ENCODE measurements around the gene CD99. TPM values are rescaled to one million over a fixed set of nuclear protein-coding genes. Genes with fewer than 3 reads are reported as not detected.
A peak's percentile ranks its signal among the peaks of the same experiment; 100 is the strongest.

The CD99 gene, protein sequence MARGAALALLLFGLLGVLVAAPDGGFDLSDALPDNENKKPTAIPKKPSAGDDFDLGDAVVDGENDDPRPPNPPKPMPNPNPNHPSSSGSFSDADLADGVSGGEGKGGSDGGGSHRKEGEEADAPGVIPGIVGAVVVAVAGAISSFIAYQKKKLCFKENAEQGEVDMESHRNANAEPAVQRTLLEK
- total RNA-seq (100 to 1,000 TPM; 118 to 217 TPM), polyA plus RNA-seq (100 to 1,000 TPM; 161 to 266 TPM)
- long read RNA-seq, donor 1, transcript CD99-205 (10 exons, 1,291 nt): major isoform, 79 of 98 reads
- long read RNA-seq, donor 1, transcript CD99-204 (9 exons, 892 nt): minor isoform, 9 of 98 reads
- long read RNA-seq, donor 1, transcript CD99-212 (10 exons, 1,089 nt): minor isoform, 6 of 98 reads
- long read RNA-seq, donor 1, partial matches to known transcripts: 0 of 98 reads
- long read RNA-seq, donor 1, other reads (novel, unspliced or antisense): 0 of 98 reads
- long read RNA-seq, donor 2, transcript CD99-212 (10 exons, 1,089 nt): minor isoform, 6 of 96 reads
- long read RNA-seq, donor 2, transcript CD99-205 (10 exons, 1,291 nt): major isoform, 37 of 96 reads
- long read RNA-seq, donor 2, partial matches to known transcripts: 49 of 96 reads
- long read RNA-seq, donor 2, other reads (novel, unspliced or antisense): 0 of 96 reads
- long read RNA-seq, donor 3, transcript CD99-205 (10 exons, 1,291 nt): major isoform, 58 of 122 reads
- long read RNA-seq, donor 3, partial matches to known transcripts: 55 of 122 reads
- long read RNA-seq, donor 3, other reads (novel, unspliced or antisense): 0 of 122 reads
- long read RNA-seq, donor 4, transcript CD99-212 (10 exons, 1,089 nt): minor isoform, 6 of 77 reads
- long read RNA-seq, donor 4, transcript CD99-215 (3 exons, 583 nt): minor isoform, 5 of 77 reads
- long read RNA-seq, donor 4, transcript CD99-205 (10 exons, 1,291 nt): major isoform, 50 of 77 reads
- long read RNA-seq, donor 4, partial matches to known transcripts: 10 of 77 reads
- long read RNA-seq, donor 4, other reads (novel, unspliced or antisense): 0 of 77 reads
- long read RNA-seq, donor 5, transcript CD99-205 (10 exons, 1,291 nt): major isoform, 86 of 129 reads
- long read RNA-seq, donor 5, transcript CD99-212 (10 exons, 1,089 nt): minor isoform, 23 of 129 reads
- long read RNA-seq, donor 5, partial matches to known transcripts: 13 of 129 reads
- long read RNA-seq, donor 5, other reads (novel, unspliced or antisense): 0 of 129 reads

DNA sequence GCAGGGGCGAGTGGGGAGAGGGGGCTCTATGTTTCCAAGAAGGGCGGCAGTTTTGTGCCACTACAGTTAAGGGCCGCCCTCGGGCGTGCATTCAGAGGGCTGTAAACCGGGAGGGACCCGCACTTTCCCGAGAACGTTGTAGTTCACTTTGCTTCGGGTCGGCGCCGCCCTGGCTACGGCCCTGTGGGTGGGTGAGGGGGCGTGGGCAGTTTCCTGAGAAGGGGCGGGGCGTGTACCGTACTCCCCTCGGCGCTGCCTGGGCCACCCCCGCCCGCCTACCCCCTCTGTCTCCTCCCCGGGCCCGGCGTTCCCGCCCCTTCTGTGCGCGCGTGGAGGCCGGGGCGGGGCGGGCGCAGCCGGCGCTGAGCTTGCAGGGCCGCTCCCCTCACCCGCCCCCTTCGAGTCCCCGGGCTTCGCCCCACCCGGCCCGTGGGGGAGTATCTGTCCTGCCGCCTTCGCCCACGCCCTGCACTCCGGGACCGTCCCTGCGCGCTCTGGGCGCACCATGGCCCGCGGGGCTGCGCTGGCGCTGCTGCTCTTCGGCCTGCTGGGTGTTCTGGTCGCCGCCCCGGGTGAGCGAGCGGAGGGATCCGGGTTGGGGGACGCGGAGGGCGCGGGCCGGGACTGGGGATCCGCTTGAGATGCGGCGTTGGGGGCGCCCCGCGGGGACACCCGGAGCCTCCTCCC, at the start of gene CD99:
TSS of gene CD99 (plus strand) at position 440 of the 687 bp plus-strand sequence. CDS start at position 506, 66 bp downstream.
- WGBS, 2 donors: 0% methylated on average over 59 to 73 of the region's 73 CpGs

DNA sequence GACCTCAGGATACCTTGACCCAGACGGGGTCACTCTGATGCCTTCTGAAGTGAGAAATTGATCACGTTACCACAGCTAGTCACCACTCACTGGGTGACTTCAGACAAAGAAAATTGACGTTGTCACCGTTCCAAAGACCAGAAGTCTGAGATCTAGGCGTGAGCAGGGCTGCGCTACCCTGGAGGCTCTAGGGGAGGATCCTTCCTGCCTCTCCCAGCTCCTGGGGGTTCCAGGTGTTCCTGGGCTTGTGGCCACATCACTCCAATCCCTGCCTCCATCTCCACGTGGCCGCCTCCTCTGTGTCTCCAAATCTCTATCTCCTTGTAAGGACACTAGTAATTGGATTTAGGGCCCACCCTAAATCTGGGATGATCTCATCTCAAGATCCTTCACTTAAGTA, 48.9 kb upstream of the CD99 start:
- H3K4me3 ChIP-seq: no peak overlapping the region
- no peaks in the 10 kb centered on the region for H3K4me1 ChIP-seq (ENCODE audit: control insufficient read depth in 5 of 5, insufficient read depth in 5 of 5, low read length in 5 of 5)
- peaks cover 0 to 12% (median 0%) of the 10 kb centered on the region in 3 donors for H3K27me3 ChIP-seq (ENCODE audit: control insufficient read depth in 3 of 3, insufficient read depth in 3 of 3, low read length in 2 of 3)
- DNase-seq (no peak), ATAC-seq (ENCODE audit: insufficient read depth, low FRiP score) (no peak)
- 95 to 96% methylated on average over 8 of the region's 8 CpGs for WGBS, 2 donors
- H3K9me3 ChIP-seq (ENCODE audit: control insufficient read depth in 4 of 4, insufficient read depth in 3 of 4, low read length in 3 of 4): no peaks in the 10 kb centered on the region
- TF ChIP-seq, protein P1, sequence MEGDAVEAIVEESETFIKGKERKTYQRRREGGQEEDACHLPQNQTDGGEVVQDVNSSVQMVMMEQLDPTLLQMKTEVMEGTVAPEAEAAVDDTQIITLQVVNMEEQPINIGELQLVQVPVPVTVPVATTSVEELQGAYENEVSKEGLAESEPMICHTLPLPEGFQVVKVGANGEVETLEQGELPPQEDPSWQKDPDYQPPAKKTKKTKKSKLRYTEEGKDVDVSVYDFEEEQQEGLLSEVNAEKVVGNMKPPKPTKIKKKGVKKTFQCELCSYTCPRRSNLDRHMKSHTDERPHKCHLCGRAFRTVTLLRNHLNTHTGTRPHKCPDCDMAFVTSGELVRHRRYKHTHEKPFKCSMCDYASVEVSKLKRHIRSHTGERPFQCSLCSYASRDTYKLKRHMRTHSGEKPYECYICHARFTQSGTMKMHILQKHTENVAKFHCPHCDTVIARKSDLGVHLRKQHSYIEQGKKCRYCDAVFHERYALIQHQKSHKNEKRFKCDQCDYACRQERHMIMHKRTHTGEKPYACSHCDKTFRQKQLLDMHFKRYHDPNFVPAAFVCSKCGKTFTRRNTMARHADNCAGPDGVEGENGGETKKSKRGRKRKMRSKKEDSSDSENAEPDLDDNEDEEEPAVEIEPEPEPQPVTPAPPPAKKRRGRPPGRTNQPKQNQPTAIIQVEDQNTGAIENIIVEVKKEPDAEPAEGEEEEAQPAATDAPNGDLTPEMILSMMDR (IDR thresholded peaks at IDR 0.05; ENCODE audit: control extremely low read depth, extremely low read depth): no peak
- H3K9ac ChIP-seq (ENCODE audit: insufficient read depth in 1 of 2, low read length in 2 of 2): no peak overlapping the region
- no peak overlapping the region for H3K27ac ChIP-seq (ENCODE audit: low read depth in 1 of 2, low read length in 1 of 2)
- H3K36me3 ChIP-seq (ENCODE audit: control insufficient read depth in 4 of 4, insufficient read depth in 4 of 4, low read length in 4 of 4): peaks cover 0 to 7% (median 4%) of the 10 kb centered on the region in 4 donors

More for the DNA sequence above, at the start of gene CD99:
- no peaks in the 10 kb centered on the region for H3K9me3 ChIP-seq (ENCODE audit: control insufficient read depth in 4 of 4, insufficient read depth in 3 of 4, low read length in 3 of 4)
- H3K27me3 ChIP-seq (ENCODE audit: control insufficient read depth in 3 of 3, insufficient read depth in 3 of 3, low read length in 2 of 3): peaks cover 0 to 19% (median 0%) of the 10 kb centered on the region in 3 donors
- H3K9ac ChIP-seq (ENCODE audit: insufficient read depth in 1 of 2, low read length in 2 of 2): peak within 1 kb of the TSS; percentile 56 to 68
- TF ChIP-seq, protein P1 (IDR thresholded peaks at IDR 0.05; ENCODE audit: control extremely low read depth, extremely low read depth): no peak
- peak; percentile 97 for ATAC-seq (ENCODE audit: insufficient read depth, low FRiP score)
- H3K36me3 ChIP-seq (ENCODE audit: control insufficient read depth in 4 of 4, insufficient read depth in 4 of 4, low read length in 4 of 4): no peaks in the 10 kb centered on the region
- H3K27ac ChIP-seq (ENCODE audit: low read depth in 1 of 2, low read length in 1 of 2): peak within 1 kb of the TSS; percentile 85 to 93
- DNase-seq: peak; percentile 93 to 94 (median 93)
- peaks cover 2 to 31% (median 11%) of the 10 kb centered on the region in 5 donors for H3K4me1 ChIP-seq (ENCODE audit: control insufficient read depth in 5 of 5, insufficient read depth in 5 of 5, low read length in 5 of 5)
- peak within 1 kb of the TSS; percentile 86 for H3K4me3 ChIP-seq

DNA sequence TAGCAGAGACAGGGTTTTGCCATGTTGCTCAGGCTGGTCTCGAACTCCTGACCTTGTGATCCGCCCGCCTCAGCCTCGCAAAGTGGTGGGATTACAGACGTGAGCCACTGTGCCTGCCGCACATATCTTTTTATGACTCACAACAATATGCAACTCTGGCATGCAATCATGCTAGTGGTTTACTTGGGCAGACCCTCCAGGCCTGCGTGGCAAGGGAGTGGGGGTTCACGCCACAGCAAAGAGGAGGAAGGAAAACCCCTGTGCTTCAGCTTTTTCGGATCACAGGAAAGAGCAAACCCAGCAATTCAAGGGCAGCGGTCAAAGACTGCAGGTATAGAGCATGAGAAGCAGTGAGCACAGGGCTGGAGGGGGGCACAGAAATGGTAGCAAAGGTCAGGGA, 48.3 kb upstream of the CD99 start:
- Histone ChIP-seq H3K4me1 (ENCODE audit: control insufficient read depth in 5 of 5, insufficient read depth in 5 of 5, low read length in 5 of 5) (no peaks in the 10 kb centered on the region), H3K9ac (ENCODE audit: insufficient read depth in 1 of 2, low read length in 2 of 2) (no peak overlapping the region), H3K36me3 (ENCODE audit: control insufficient read depth in 4 of 4, insufficient read depth in 4 of 4, low read length in 4 of 4) (peaks cover 0 to 7% (median 4%) of the 10 kb centered on the region in 4 donors), H3K4me3 (no peak overlapping the region), H3K9me3 (ENCODE audit: control insufficient read depth in 4 of 4, insufficient read depth in 3 of 4, low read length in 3 of 4) (no peaks in the 10 kb centered on the region), H3K27ac (ENCODE audit: low read depth in 1 of 2, low read length in 1 of 2) (no peak overlapping the region), H3K27me3 (ENCODE audit: control insufficient read depth in 3 of 3, insufficient read depth in 3 of 3, low read length in 2 of 3) (peaks cover 0 to 12% (median 0%) of the 10 kb centered on the region in 3 donors)
- TF ChIP-seq, protein P1 (IDR thresholded peaks at IDR 0.05; ENCODE audit: control extremely low read depth, extremely low read depth): no peak
- 64 to 84% methylated on average over 10 of the region's 10 CpGs for WGBS, 2 donors
- DNase-seq (no peak), ATAC-seq (ENCODE audit: insufficient read depth, low FRiP score) (no peak)

Data from lung (tissue), 16 donors.